CD4-positive, alpha-beta memory T cell (primary cell): ENCODE data around the gene DNALI1. TPM values are rescaled to one million over a fixed set of nuclear protein-coding genes. Genes with fewer than 3 reads are reported as not detected.

Source experiments
- CTCF ChIA-PET: fragments of 350-600 bp; sonication (Branson Sonifier 250); formaldehyde crosslinking; loops from one replicate; lab custom pipeline; 2021; ENCODE audit warnings: inconsistent platforms; ENCODE audit not compliant: partially characterized antibody; lab: Charles Lee
- POLR2A ChIA-PET: fragments of 350-600 bp; sonication (Branson Sonifier 250); formaldehyde crosslinking; loops from one replicate; lab custom pipeline; 2021; ENCODE audit not compliant: partially characterized antibody; lab: Charles Lee
- DNase-seq, 5 donors: peaks; one replicate each; pipeline versions ENCODE4 v3.0.0 to v3.0.0-alpha.2; 2020 to 2022; ENCODE audit warnings: mixed read lengths in 1 of 5
- H3K27ac ChIP-seq: one replicate; pipeline ENCODE4 v1.7.0; 2013; ENCODE audit warnings: low read depth, low read length
- H3K27me3 ChIP-seq: 2 replicates; pipeline ENCODE4 v1.7.0; 2013; ENCODE audit warnings: mild to moderate bottlenecking, low read length, moderate library complexity; ENCODE audit not compliant: insufficient read depth
- H3K36me3 ChIP-seq: 2 replicates; pipeline ENCODE4 v1.7.0; 2013; ENCODE audit warnings: mild to moderate bottlenecking, low read length, moderate library complexity; ENCODE audit not compliant: insufficient read depth
- H3K4me1 ChIP-seq: 2 replicates; pipeline ENCODE4 v1.7.0; 2013; ENCODE audit warnings: mild to moderate bottlenecking, low read length, moderate library complexity; ENCODE audit not compliant: insufficient read depth
- H3K4me3 ChIP-seq, 2 donors: one replicate each; pipeline ENCODE4 v1.7.0; 2013; ENCODE audit warnings: low read length in 2 of 2, mild to moderate bottlenecking in 1 of 2
- H3K9me3 ChIP-seq, 2 donors: one replicate each; pipeline ENCODE4 v1.7.0; 2013; ENCODE audit warnings: low read length in 2 of 2, control low read depth in 1 of 2; ENCODE audit not compliant: control insufficient read depth in 1 of 2
- H3K27ac Mint-ChIP-seq, 7 donors: one replicate each; pipeline ENCODE4 v1.8.0; 2020 to 2021; ENCODE audit warnings: mixed read lengths in 7 of 7, mild to moderate bottlenecking in 6 of 7, inconsistent platforms in 3 of 7, moderate library complexity in 3 of 7
- H3K27me3 Mint-ChIP-seq, 2 donors: one replicate each; pipeline ENCODE4 v1.8.0; 2020 to 2021; ENCODE audit warnings: mixed read lengths in 2 of 2
- H3K36me3 Mint-ChIP-seq, 2 donors: one replicate each; pipeline ENCODE4 v1.8.0; 2020 to 2021; ENCODE audit warnings: mixed read lengths in 2 of 2, inconsistent platforms in 1 of 2, mild to moderate bottlenecking in 1 of 2
- H3K4me1 Mint-ChIP-seq, 4 donors: one replicate each; pipeline ENCODE4 v1.8.0; 2020 to 2021; ENCODE audit warnings: mixed read lengths in 4 of 4, mild to moderate bottlenecking in 1 of 4
- H3K4me3 Mint-ChIP-seq, 8 donors: one replicate each; pipeline ENCODE4 v1.8.0; 2020 to 2021; ENCODE audit warnings: mixed read lengths in 8 of 8, mild to moderate bottlenecking in 7 of 8, moderate library complexity in 6 of 8, inconsistent platforms in 3 of 8
- H3K9me3 Mint-ChIP-seq, 8 donors: one replicate each; pipeline ENCODE4 v1.8.0; 2020 to 2021; ENCODE audit warnings: mixed read lengths in 8 of 8, mild to moderate bottlenecking in 5 of 8, inconsistent platforms in 3 of 8, moderate library complexity in 1 of 8
- intact Hi-C: fragments of 100-400 bp; cut with micrococcal nuclease; formaldehyde crosslinking; loops from one replicate; pipeline ENCODE4 v1.15.1; 2023
- polyA plus RNA-seq, 2 donors: library from polyadenylated mRNA; unstranded; fragments of 300-500 nt; fragmentation: Illumina TruSeq; gene quantifications; one replicate each; pipeline ENCODE4 v1.2.3, GENCODE V29; 2021
- total RNA-seq, 2 experiments: library from RNA; stranded (reverse); gene quantifications; one replicate each; pipeline ENCODE4 v1.2.3, GENCODE V29; 2021

DNALI1 gene
- total and polyA plus RNA-seq, 4 experiments from 2014 or later: 0.25 to 0.69 TPM; not detected in 2

- Mint-ChIP-seq H3K9me3 (no peaks in the 10 kb centered on the region), H3K27ac (peak overlapping the region in 2 of 7 donors; percentile 29 to 50), H3K27me3 (peaks cover 4 to 5% of the 10 kb centered on the region in 2 donors), H3K4me3 (peak overlapping the region in 1 of 8 donors; percentile 49), H3K4me1 (peaks cover 9 to 23% (median 15%) of the 10 kb centered on the region in 4 donors), H3K36me3 (peaks cover 0 to 9% of the 10 kb centered on the region in 2 donors)
- intact Hi-C loops: no loop called here
- no peak overlapping the region for H3K4me3 ChIP-seq
- no peaks in the 10 kb centered on the region for H3K27me3 ChIP-seq
- no peak overlapping the region for H3K27ac ChIP-seq
- H3K4me1 ChIP-seq: peaks cover 4% of the 10 kb centered on the region
- DNase-seq: no peak
- no peaks in the 10 kb centered on the region for H3K9me3 ChIP-seq
- no peaks in the 10 kb centered on the region for H3K36me3 ChIP-seq
- ChIA-PET CTCF (interaction anchor here (10.0 kb wide), 1 partner anchor 83 kb away, joined by 228 read pairs; no protein-coding TSS in a partner anchor), POLR2A (no interaction called here)
Measured at GRCh38 chr1:37599940-37600339, 43.2 kb downstream of the DNALI1 start.

DNA sequence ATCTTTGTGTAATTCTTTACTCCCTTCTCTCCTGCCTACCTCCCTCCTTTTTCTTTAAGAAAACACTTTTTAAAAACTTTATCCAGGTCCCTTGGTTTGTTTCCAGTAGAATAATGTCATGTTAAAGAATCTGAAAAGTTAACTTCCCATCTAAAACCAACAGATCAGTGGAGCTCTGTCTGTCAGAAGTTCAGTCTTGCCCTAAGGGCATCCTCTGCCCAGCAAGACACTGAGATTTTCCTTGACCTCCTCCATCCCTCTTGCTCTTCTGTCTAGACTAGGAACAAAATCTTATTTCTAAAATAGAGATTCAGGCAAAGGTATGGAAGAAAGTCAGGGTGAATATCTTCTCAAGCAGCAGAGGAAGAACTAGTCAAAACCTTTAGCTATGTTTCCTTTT, 44.7 kb downstream of the DNALI1 start:
- DNase-seq: no peak
- Mint-ChIP-seq H3K27me3 (peaks cover 5% of the 10 kb centered on the region in 2 donors), H3K9me3 (no peaks in the 10 kb centered on the region), H3K36me3 (no peaks in the 10 kb centered on the region), H3K4me3 (no peak overlapping the region), H3K27ac (peak overlapping the region in 1 of 7 donors; percentile 30), H3K4me1 (peaks cover 0 to 8% (median under 1%) of the 10 kb centered on the region in 4 donors)
- H3K9me3 ChIP-seq: no peaks in the 10 kb centered on the region
- ChIA-PET CTCF (interaction anchor here (1.3 to 10.0 kb wide), 3 partner anchors 81 to 116 kb away, joined by 3 to 228 read pairs (median 23); a partner anchor contains a TSS), POLR2A (no interaction called here)
- no peaks in the 10 kb centered on the region for H3K36me3 ChIP-seq
- intact Hi-C loops: no loop called here
- no peaks in the 10 kb centered on the region for H3K27me3 ChIP-seq
- no peak overlapping the region for H3K27ac ChIP-seq
- H3K4me1 ChIP-seq: no peaks in the 10 kb centered on the region
- H3K4me3 ChIP-seq: no peak overlapping the region

DNA sequence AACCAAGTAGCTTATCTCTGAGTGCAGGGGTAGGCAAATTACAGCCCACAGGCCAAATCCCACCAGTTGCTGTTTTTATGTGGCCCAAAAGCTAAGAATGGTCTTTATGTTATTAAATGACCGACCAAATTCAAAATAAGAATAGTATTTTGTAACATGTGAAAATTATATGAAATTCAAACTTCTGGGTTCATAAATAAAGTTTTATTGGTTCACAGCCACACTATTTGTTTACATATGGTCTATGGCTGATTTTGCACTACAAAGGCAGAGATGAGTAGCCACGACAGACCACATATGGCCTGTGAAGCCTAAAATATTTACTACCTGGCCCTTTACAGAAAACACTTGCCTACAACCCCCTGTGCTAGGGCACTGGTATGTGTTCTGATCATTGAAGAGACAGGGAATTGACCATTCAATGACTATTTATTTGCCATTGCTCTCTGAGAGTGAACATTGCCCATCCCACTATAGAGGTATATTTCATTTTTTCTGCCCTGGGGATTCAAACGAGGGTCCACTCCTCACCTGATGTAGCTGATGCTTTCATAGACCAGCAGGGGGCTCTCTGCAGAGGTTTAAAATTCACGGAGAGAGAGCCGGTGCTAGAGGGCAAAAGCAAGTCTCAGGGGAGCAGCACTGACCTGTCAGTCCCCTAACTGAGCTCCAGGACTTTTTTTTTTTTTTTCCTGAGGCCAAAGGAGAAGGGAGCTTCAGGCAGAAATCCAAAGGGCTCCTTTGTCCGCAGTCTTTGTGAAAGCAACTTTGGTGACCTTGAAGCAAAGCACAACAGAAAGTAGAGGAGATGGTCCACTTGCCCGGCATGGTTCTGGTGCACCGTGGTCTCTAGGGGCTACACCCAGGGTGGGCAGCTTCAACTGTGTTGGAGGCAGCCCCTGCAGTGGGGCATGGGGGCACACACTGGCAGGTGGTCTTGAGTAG, 46.3 kb downstream of the DNALI1 start:
- H3K36me3 ChIP-seq: no peaks in the 10 kb centered on the region
- peaks cover 5% of the 10 kb centered on the region in 2 donors for H3K27me3 Mint-ChIP-seq
- CTCF ChIA-PET: interaction anchor here (0.8 to 10.0 kb wide), 21 partner anchors 9 to 373 kb away, joined by 3 to 228 read pairs (median 4); partner anchors contain the start of genes MTF1 and SNIP1
- no peaks in the 10 kb centered on the region for H3K27me3 ChIP-seq
- peak in 4 of 5 donors; percentile 47 to 58 (median 54) for DNase-seq
- H3K27ac ChIP-seq: no peak overlapping the region
- H3K27ac Mint-ChIP-seq: peak overlapping the region in 1 of 7 donors; percentile 11
- H3K9me3 ChIP-seq: no peaks in the 10 kb centered on the region
- intact Hi-C loops: loop anchor here (1.0 to 2.0 kb wide), 3 partner anchors 72 to 1232 kb away; no protein-coding TSS in a partner anchor
- H3K4me1 Mint-ChIP-seq: peaks cover 0 to 7% (median 0%) of the 10 kb centered on the region in 4 donors
- no peak overlapping the region for H3K4me3 Mint-ChIP-seq
- no peaks in the 10 kb centered on the region for H3K36me3 Mint-ChIP-seq
- no peak overlapping the region for H3K4me3 ChIP-seq
- POLR2A ChIA-PET: interaction anchor here (0.6 to 1.2 kb wide), 3 partner anchors 80 to 1957 kb away, joined by 3 read pairs; no protein-coding TSS in a partner anchor
- H3K4me1 ChIP-seq: no peaks in the 10 kb centered on the region
- H3K9me3 Mint-ChIP-seq: no peaks in the 10 kb centered on the region

GRCh38 chr1:37605061-37605650, 48.4 kb downstream of the DNALI1 start:
- peaks cover 5% of the 10 kb centered on the region in 2 donors for H3K27me3 Mint-ChIP-seq
- CTCF ChIA-PET: interaction anchor here (1.2 to 10.0 kb wide), 4 partner anchors 41 to 85 kb away, joined by 3 to 228 read pairs (median 13); a partner anchor contains a TSS
- POLR2A ChIA-PET: no interaction called here

DNA sequence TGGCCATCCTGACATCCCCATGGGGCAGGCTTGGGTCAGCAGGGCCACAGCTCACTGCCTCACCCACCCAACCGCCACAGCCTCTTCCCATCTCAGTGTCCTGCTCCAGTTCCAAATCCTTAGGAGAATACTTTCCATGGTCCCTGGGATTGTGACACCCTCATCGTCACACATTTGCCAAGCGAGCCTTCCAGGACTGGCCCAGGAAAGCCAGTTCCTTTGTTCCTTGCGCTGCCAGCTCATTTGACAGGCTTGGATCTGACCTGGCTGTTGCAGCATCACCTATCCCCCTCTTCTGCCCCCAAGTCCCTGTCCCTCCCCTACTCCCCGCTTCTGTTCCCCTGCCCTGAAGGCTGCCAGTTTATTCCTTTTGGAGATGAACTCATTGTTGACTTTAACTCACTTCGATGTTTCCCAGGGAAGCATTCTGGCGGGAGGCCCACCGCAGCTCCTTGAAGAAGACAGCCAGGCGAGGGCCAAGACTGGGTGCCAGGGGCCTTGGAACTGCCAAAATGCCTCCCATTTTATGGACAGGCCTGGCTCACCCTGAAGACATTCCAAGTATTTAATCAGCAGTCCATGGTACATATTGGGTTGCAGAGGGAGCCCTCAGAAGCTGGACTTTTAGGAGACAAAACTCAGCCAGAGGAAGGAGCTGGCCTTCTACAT, 49.2 kb downstream of the DNALI1 start:
- ChIA-PET CTCF (interaction anchor here (1.5 to 10.0 kb wide), 2 partner anchors 71 to 77 kb away, joined by 3 to 228 read pairs; no protein-coding TSS in a partner anchor), POLR2A (no interaction called here)
- no peak overlapping the region for H3K4me3 ChIP-seq
- Mint-ChIP-seq H3K4me1 (peaks cover 0 to 7% (median 0%) of the 10 kb centered on the region in 4 donors), H3K27ac (no peak overlapping the region), H3K27me3 (peaks cover 5% of the 10 kb centered on the region in 2 donors), H3K36me3 (no peaks in the 10 kb centered on the region), H3K4me3 (no peak overlapping the region), H3K9me3 (no peaks in the 10 kb centered on the region)
- H3K36me3 ChIP-seq: no peaks in the 10 kb centered on the region
- no peak overlapping the region for H3K27ac ChIP-seq
- H3K27me3 ChIP-seq: no peaks in the 10 kb centered on the region
- H3K4me1 ChIP-seq: no peaks in the 10 kb centered on the region
- no peak for DNase-seq
- intact Hi-C loops: no loop called here
- no peaks in the 10 kb centered on the region for H3K9me3 ChIP-seq

More at GRCh38 chr1:37605061-37605650, 48.4 kb downstream of the DNALI1 start:
- Histone ChIP-seq H3K4me1 (no peaks in the 10 kb centered on the region), H3K27ac (no peak overlapping the region), H3K36me3 (no peaks in the 10 kb centered on the region), H3K27me3 (no peaks in the 10 kb centered on the region), H3K9me3 (no peaks in the 10 kb centered on the region), H3K4me3 (no peak overlapping the region)
- H3K4me3 Mint-ChIP-seq: no peak overlapping the region
- peak overlapping the region in 1 of 7 donors; percentile 65 for H3K27ac Mint-ChIP-seq
- intact Hi-C loops: no loop called here
- H3K36me3 Mint-ChIP-seq: no peaks in the 10 kb centered on the region
- no peaks in the 10 kb centered on the region for H3K9me3 Mint-ChIP-seq
- peaks cover 0 to 7% (median 0%) of the 10 kb centered on the region in 4 donors for H3K4me1 Mint-ChIP-seq
- DNase-seq: no peak

DNA sequence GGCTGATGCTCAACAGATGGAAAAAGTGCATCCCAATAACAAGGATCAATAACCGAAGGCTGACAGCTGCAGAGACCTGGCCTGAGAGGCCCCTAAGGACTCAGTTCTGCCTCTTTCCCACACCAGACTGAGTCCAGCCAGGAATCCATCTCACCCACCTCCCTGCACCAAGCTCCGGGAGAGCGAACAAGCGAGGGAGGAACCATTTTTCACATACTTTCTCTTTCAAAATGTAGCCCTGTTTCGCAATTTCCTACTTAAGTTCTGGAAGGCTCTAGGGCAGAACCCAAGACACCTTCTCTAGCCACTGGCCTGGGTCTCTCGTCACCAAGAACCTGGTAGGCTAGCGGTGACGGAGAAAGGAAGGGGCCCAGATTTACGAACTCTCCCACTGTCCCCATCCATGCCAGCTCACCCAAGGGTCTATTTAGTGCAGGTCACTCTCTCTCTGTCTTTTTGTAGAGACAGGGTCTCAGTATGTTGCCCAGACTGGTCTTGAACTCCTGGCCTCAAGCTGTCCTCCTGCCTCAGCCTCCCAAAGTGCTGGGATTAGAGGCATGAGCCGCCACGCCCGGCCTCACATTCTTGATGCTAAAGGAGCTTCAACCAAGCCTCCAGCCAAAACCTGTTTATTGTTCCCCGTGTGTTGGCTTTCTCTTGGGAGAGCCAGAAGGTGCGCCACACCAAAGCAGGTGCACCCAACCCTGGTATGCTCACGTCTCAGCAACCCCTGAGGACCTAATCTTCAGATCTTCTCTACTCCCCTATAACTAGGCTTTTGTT, 49.9 kb downstream of the DNALI1 start:
- H3K4me1 Mint-ChIP-seq: peaks cover 0 to 7% (median 0%) of the 10 kb centered on the region in 4 donors
- intact Hi-C loops: no loop called here
- DNase-seq: no peak
- H3K4me3 Mint-ChIP-seq: no peak overlapping the region
- no peak overlapping the region for H3K27ac ChIP-seq
- H3K27me3 Mint-ChIP-seq: peaks cover 5 to 7% of the 10 kb centered on the region in 2 donors
- no peaks in the 10 kb centered on the region for H3K36me3 Mint-ChIP-seq
- no peaks in the 10 kb centered on the region for H3K27me3 ChIP-seq
- no peaks in the 10 kb centered on the region for H3K36me3 ChIP-seq
- H3K4me3 ChIP-seq: no peak overlapping the region
- H3K27ac Mint-ChIP-seq: no peak overlapping the region
- H3K9me3 ChIP-seq: no peaks in the 10 kb centered on the region
- H3K9me3 Mint-ChIP-seq: no peaks in the 10 kb centered on the region
- ChIA-PET CTCF (interaction anchor here (1.0 to 10.0 kb wide), 2 partner anchors 9 to 76 kb away, joined by 4 to 228 read pairs; no protein-coding TSS in a partner anchor), POLR2A (no interaction called here)
- H3K4me1 ChIP-seq: no peaks in the 10 kb centered on the region
